Smooth muscle cell (in vitro differentiated cells): Measurements from ENCODE around the gene IQSEC1. TPM values are rescaled to one million over a fixed set of nuclear protein-coding genes. Genes with fewer than 3 reads are reported as not detected.

Experiments
- DNase-seq: peaks from one replicate; lab custom pipeline; 2025; ENCODE audit not compliant: unreplicated experiment; lab: John Stamatoyannopoulos, UW
- H2AFZ ChIP-seq: fragments of 200-600 bp; sonication (generic); 2 replicates; pipeline ENCODE4 v1.6.0; 2016; ENCODE audit warnings: antibody characterized with exemption, low read depth, mild to moderate bottlenecking
- H3F3A ChIP-seq: fragments of 200-600 bp; sonication (generic); 2 replicates; pipeline ENCODE4 v1.6.0; 2017; ENCODE audit warnings: antibody characterized with exemption, low read depth
- H3K27ac ChIP-seq: fragments of 200-600 bp; sonication (generic); 2 replicates; pipeline ENCODE4 v1.5.1; 2016; ENCODE audit warnings: low read depth, mild to moderate bottlenecking
- H3K27me3 ChIP-seq: fragments of 200-600 bp; sonication (generic); 2 replicates; pipeline ENCODE4 v1.6.1; 2016; ENCODE audit warnings: low read depth, mild to moderate bottlenecking
- H3K36me3 ChIP-seq: fragments of 200-600 bp; sonication (generic); 2 replicates; pipeline ENCODE4 v1.5.1; 2016; ENCODE audit warnings: low read depth
- H3K4me1 ChIP-seq: fragments of 200-600 bp; sonication (generic); 2 replicates; pipeline ENCODE4 v1.5.1; 2016; ENCODE audit warnings: low read depth
- H3K4me2 ChIP-seq: fragments of 200-600 bp; sonication (generic); 2 replicates; pipeline ENCODE4 v1.6.0; 2016; ENCODE audit warnings: mild to moderate bottlenecking
- H3K4me3 ChIP-seq: fragments of 200-600 bp; sonication (generic); 2 replicates; pipeline ENCODE4 v1.5.1; 2016; ENCODE audit warnings: mild to moderate bottlenecking
- H3K79me2 ChIP-seq: fragments of 200-600 bp; sonication (generic); 2 replicates; pipeline ENCODE4 v1.6.0; 2016; ENCODE audit warnings: low read depth, mild to moderate bottlenecking
- H3K9ac ChIP-seq: fragments of 200-600 bp; sonication (generic); 2 replicates; pipeline ENCODE4 v1.6.0; 2016; ENCODE audit warnings: low read depth
- H3K9me3 ChIP-seq: fragments of 200-600 bp; sonication (generic); replicated peaks from 2 replicates; pipeline ENCODE4 v1.5.1; 2016; ENCODE audit warnings: low read depth
- H4K20me1 ChIP-seq: fragments of 200-600 bp; sonication (generic); 2 replicates; pipeline ENCODE4 v1.6.0; 2016; ENCODE audit warnings: low read depth
- WGBS: methylation state at CpG from one replicate; pipeline ENCODE4 v1.1.7; 2016; ENCODE audit warnings: low lambda C conversion rate; 5-methylcytosine and 5-hydroxymethylcytosine counted together
- polyA plus RNA-seq: library from polyadenylated mRNA; unstranded; fragments of >200 nt; fragmentation: Nextera tagmentation; extraction: Ambion mirVana; gene quantifications from 2 replicates; pipeline ENCODE4 v1.2.1, GENCODE V29; 2016
- total RNA-seq: library from RNA; depleted of rRNA; stranded (reverse); fragments of >200 nt; gene quantifications from 2 replicates; pipeline ENCODE4 v1.2.3, GENCODE V29; 2014
- TF ChIP-seq, protein P1 (sequence below): fragments of 200-600 bp; sonication (generic); IDR thresholded peaks from 2 replicates; pipeline ENCODE4 v1.5.1; 2017; ENCODE audit warnings: borderline replicate concordance, mild to moderate bottlenecking, antibody characterized with exemption; ENCODE audit not compliant: insufficient read depth, poor library complexity, severe bottlenecking

The IQSEC1 gene
- total and polyA plus RNA-seq, 2 experiments from 2014 or later, result 18.9 to 19.8 TPM

GRCh38 chr3:12868039-12869034 lies 204.9 kb downstream of the IQSEC1 start:
- 9% methylated on average over 39 of the region's 45 CpGs for WGBS
- Histone ChIP-seq H3K4me2 (peak overlapping the region; percentile 88), H3K27me3 (peaks cover 14% of the 10 kb centered on the region), H3F3A (no peaks in the 10 kb centered on the region), H3K79me2 (no peaks in the 10 kb centered on the region), H3K4me1 (peaks cover 8% of the 10 kb centered on the region), H3K4me3 (peak overlapping the region; percentile 52), H3K27ac (peak overlapping the region; percentile 37), H3K9ac (no peak overlapping the region), H2AFZ (peak overlapping the region; percentile 92), H3K36me3 (no peaks in the 10 kb centered on the region), H3K9me3 (no peaks in the 10 kb centered on the region), H4K20me1 (no peaks in the 10 kb centered on the region)
- peak; percentile 36 for DNase-seq
- TF ChIP-seq, protein P1, sequence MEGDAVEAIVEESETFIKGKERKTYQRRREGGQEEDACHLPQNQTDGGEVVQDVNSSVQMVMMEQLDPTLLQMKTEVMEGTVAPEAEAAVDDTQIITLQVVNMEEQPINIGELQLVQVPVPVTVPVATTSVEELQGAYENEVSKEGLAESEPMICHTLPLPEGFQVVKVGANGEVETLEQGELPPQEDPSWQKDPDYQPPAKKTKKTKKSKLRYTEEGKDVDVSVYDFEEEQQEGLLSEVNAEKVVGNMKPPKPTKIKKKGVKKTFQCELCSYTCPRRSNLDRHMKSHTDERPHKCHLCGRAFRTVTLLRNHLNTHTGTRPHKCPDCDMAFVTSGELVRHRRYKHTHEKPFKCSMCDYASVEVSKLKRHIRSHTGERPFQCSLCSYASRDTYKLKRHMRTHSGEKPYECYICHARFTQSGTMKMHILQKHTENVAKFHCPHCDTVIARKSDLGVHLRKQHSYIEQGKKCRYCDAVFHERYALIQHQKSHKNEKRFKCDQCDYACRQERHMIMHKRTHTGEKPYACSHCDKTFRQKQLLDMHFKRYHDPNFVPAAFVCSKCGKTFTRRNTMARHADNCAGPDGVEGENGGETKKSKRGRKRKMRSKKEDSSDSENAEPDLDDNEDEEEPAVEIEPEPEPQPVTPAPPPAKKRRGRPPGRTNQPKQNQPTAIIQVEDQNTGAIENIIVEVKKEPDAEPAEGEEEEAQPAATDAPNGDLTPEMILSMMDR, result peak; percentile 92

DNA sequence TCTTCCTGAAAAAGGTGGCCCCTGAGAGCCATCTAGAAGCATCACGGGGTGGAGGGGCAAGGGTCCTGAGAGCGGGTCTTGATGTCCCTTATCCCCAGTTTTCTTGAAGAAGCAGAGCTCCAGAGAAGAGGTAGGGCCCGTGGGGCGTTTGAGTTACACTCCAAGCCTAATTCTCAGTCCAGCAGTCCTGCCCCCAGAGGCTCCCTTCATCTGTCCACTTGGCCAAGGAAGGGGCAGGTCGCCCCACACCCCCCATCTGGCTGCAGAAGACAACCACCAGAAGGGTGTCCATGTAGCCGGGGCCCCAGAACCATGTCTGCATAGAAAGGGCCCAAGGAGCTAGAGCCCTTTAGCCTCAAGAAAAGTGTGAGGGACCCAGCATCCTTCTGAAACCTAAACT lies 206.4 kb downstream of the IQSEC1 start:
- no peak overlapping the region for H3K27ac ChIP-seq
- 87% methylated on average over 6 of the region's 6 CpGs for WGBS
- H3F3A ChIP-seq, result no peaks in the 10 kb centered on the region
- TF ChIP-seq, protein P1, result no peak
- no peak for DNase-seq
- no peaks in the 10 kb centered on the region for H4K20me1 ChIP-seq
- no peak overlapping the region for H3K4me3 ChIP-seq
- H2AFZ ChIP-seq, result no peak overlapping the region
- peaks cover 8% of the 10 kb centered on the region for H3K4me1 ChIP-seq
- H3K4me2 ChIP-seq, result no peak overlapping the region
- no peaks in the 10 kb centered on the region for H3K9me3 ChIP-seq
- H3K9ac ChIP-seq, result no peak overlapping the region
- no peaks in the 10 kb centered on the region for H3K79me2 ChIP-seq
- H3K36me3 ChIP-seq, result no peaks in the 10 kb centered on the region
- H3K27me3 ChIP-seq, result peaks cover 14% of the 10 kb centered on the region

DNA sequence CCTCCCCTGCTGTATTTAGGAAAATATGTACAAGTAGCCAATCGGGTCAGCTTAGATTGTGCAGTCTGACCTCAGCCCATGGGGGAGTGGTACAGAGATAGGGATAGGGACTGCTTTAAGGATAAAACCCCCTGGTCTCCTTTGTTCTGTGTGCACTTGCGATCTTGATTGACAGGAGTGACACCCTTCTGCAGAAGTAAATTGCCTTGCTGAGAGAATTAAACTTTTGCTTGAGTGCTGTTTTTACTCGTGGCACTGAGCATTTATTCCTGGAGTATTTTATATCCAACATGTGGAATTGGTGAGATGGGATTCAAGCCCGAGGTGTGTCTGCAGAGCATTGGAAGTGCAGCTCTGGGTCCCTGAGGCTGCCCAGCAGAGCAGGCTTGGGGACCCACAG lies 208.0 kb downstream of the IQSEC1 start:
- Histone ChIP-seq H2AFZ (no peak overlapping the region), H3K4me2 (no peak overlapping the region), H3K9ac (no peak overlapping the region), H3F3A (no peaks in the 10 kb centered on the region), H3K79me2 (no peaks in the 10 kb centered on the region), H3K27me3 (peaks cover 7% of the 10 kb centered on the region), H3K4me3 (no peak overlapping the region), H4K20me1 (no peaks in the 10 kb centered on the region), H3K4me1 (peaks cover 8% of the 10 kb centered on the region), H3K27ac (no peak overlapping the region), H3K9me3 (no peaks in the 10 kb centered on the region), H3K36me3 (no peaks in the 10 kb centered on the region)
- 85% methylated on average over 4 of the region's 4 CpGs for WGBS
- no peak for DNase-seq
- TF ChIP-seq, protein P1, result no peak
